Upper lobe of right lung (tissue), 1 donor: Measurements from ENCODE around the gene SPECC1L. TPM values are rescaled to one million over a fixed set of nuclear protein-coding genes. Genes with fewer than 3 reads are reported as not detected.

ENCODE experiments used
- ATAC-seq: fragments of 200-7000 bp; cut with Tn5 transposase; one replicate; pipeline ENCODE4 v1.9.1; 2020; ENCODE audit warnings: mild to moderate bottlenecking, moderate library complexity
- DNase-seq: peaks from one replicate; pipeline ENCODE4 v3.0.0-alpha.2; 2020
- H3K27ac ChIP-seq: fragments of 200-600 bp; one replicate; pipeline ENCODE4 v1.8.0; 2022
- H3K27me3 ChIP-seq: fragments of 200-600 bp; one replicate; pipeline ENCODE4 v1.8.0; 2022; ENCODE audit warnings: mild to moderate bottlenecking
- H3K36me3 ChIP-seq: fragments of 200-600 bp; one replicate; pipeline ENCODE4 v1.8.0; 2022
- H3K4me1 ChIP-seq: fragments of 200-600 bp; one replicate; pipeline ENCODE4 v1.8.0; 2022
- H3K4me3 ChIP-seq: fragments of 200-600 bp; one replicate; pipeline ENCODE4 v1.8.0; 2022; ENCODE audit warnings: mild to moderate bottlenecking
- H3K9me3 ChIP-seq: fragments of 200-600 bp; one replicate; pipeline ENCODE4 v1.8.0; 2022
- intact Hi-C: fragments of 100-400 bp; cut with DNase I; formaldehyde crosslinking; loops from one replicate; pipeline ENCODE4 v1.11.0; 2022
- total RNA-seq: library from RNA; stranded (reverse); fragmentation: NEBNext Ultra II Directional; extraction: Animal tissue kit (Norgen Biotek cat#: 25700); gene quantifications from one replicate; pipeline ENCODE4 v1.2.1, GENCODE V29; 2021
- TF ChIP-seq, protein P1 (sequence below): fragments of 200-600 bp; IDR thresholded peaks from one replicate; pipeline ENCODE4 v1.8.0; 2022; ENCODE audit warnings: antibody characterized with exemption
- donor health status: DM: no; HTN: yes; CAD: no; lungs with severe emphysema.

Gene SPECC1L
- total RNA-seq, 1 donor from 2014 or later, result 87.1 TPM

DNA sequence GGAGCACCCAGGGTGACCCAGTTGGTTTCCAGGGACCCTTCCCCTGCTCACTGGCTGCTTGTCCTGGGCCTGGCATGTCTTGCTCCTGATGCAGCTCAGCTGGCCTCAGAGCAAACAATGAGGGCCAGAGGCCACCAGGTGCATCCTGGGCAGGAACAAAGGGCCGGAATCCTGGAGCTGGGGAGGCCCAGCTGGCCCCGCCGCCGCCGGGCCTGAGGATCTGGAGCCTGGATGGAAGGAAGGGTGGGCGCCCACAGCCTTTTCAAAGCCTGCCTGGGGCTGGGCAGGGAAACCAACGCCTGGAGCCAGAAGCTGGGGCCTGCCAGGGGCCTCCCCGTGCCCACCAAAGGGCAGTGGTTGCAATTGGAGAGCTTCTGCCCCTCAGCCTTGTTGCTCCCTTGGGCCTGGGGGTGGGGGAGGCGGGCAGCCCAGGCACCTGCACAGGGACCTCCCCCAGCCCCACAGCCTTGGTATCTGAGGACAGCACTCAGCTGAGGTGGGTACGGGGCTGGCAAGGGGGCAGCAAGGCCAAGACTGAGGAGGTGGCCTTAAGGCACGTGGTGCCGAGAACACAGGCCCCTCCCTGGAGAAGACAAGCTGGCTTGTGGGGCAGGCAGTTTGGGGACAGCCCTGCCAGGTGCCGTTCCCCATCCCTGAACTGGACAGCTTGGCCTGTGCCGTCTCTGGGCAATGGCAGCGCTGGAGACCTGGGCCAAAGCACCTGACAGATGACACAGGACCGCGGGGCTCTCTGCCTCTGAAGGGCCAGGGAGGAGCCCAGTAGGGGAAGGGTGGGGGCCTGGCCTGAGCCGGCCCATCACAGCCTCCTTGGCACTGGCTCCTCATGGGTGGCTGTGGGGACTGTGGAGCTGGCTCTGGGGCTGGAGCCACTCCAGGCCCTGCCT is 149.7 kb downstream of the SPECC1L start:
- H3K27me3 ChIP-seq, result no peaks in the 10 kb centered on the region
- H3K4me3 ChIP-seq, result no peak overlapping the region
- peak; percentile 2 for ATAC-seq
- peaks cover 12% of the 10 kb centered on the region for H3K36me3 ChIP-seq
- TF ChIP-seq, protein P1, sequence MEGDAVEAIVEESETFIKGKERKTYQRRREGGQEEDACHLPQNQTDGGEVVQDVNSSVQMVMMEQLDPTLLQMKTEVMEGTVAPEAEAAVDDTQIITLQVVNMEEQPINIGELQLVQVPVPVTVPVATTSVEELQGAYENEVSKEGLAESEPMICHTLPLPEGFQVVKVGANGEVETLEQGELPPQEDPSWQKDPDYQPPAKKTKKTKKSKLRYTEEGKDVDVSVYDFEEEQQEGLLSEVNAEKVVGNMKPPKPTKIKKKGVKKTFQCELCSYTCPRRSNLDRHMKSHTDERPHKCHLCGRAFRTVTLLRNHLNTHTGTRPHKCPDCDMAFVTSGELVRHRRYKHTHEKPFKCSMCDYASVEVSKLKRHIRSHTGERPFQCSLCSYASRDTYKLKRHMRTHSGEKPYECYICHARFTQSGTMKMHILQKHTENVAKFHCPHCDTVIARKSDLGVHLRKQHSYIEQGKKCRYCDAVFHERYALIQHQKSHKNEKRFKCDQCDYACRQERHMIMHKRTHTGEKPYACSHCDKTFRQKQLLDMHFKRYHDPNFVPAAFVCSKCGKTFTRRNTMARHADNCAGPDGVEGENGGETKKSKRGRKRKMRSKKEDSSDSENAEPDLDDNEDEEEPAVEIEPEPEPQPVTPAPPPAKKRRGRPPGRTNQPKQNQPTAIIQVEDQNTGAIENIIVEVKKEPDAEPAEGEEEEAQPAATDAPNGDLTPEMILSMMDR, result no peak
- intact Hi-C loops, result loop anchor here (5.0 kb wide), 1 partner anchor 82 kb away; no protein-coding TSS in a partner anchor
- no peak for DNase-seq
- H3K9me3 ChIP-seq, result no peaks in the 10 kb centered on the region
- H3K4me1 ChIP-seq, result peaks cover 27% of the 10 kb centered on the region
- no peak overlapping the region for H3K27ac ChIP-seq

DNA sequence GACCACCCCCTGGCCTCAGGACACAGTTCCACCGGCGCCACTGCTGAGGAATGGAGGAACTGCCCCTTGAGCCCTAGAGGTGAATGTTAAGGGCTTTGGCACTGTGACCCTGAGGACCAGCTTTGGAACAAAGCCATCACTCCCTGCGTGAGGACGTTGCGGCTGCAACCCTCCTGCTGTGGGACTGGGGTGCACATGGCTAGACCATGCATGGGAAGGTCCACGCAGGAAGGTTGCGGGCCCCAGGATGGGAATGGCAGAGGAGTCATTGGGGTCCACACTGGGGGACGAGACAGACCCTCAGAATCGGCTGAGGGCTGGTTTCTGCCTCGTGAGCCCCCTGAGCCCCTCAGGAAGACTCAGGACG is 150.3 kb downstream of the SPECC1L start:
- no peaks in the 10 kb centered on the region for H3K27me3 ChIP-seq
- TF ChIP-seq, protein P1, result no peak
- no peak overlapping the region for H3K4me3 ChIP-seq
- intact Hi-C loops, result loop anchor here (5.0 kb wide), 1 partner anchor 81 kb away; no protein-coding TSS in a partner anchor
- DNase-seq (no peak), ATAC-seq (no peak)
- H3K4me1 ChIP-seq, result peaks cover 27% of the 10 kb centered on the region
- H3K27ac ChIP-seq, result no peak overlapping the region
- H3K36me3 ChIP-seq, result peaks cover 7% of the 10 kb centered on the region
- H3K9me3 ChIP-seq, result no peaks in the 10 kb centered on the region

DNA sequence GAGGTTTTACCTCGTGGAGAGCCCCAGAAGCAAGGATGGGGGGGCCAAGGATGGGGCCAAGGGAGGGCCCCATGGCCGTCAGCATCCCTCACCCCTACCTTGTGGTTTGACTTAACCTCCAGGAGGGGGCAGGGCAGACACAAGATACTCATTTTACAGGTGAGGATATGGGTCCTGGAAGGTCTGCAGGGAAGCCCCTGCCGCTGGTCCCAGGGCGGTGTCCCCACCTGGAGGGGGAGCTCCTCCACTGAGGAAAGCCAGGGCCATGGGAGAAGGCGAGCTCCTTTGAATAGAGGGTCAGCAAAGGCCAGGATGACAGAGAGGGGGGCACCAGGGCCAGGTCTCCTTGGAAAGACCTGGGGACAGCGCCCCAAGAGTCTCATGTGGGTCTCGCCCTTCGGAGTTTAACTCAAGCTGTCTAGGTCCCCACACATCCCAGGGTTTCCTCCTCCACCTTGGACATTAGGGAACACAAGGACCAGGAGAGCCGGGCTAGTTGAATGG is 150.8 kb downstream of the SPECC1L start:
- Histone ChIP-seq H3K27me3 (no peaks in the 10 kb centered on the region), H3K36me3 (peaks cover 4% of the 10 kb centered on the region), H3K9me3 (no peaks in the 10 kb centered on the region), H3K4me3 (no peak overlapping the region), H3K27ac (no peak overlapping the region), H3K4me1 (peaks cover 27% of the 10 kb centered on the region)
- TF ChIP-seq, protein P1, result no peak
- no peak for DNase-seq
- intact Hi-C loops, result loop anchor here (5.0 kb wide), 1 partner anchor 81 kb away; no protein-coding TSS in a partner anchor
- ATAC-seq, result no peak

DNA sequence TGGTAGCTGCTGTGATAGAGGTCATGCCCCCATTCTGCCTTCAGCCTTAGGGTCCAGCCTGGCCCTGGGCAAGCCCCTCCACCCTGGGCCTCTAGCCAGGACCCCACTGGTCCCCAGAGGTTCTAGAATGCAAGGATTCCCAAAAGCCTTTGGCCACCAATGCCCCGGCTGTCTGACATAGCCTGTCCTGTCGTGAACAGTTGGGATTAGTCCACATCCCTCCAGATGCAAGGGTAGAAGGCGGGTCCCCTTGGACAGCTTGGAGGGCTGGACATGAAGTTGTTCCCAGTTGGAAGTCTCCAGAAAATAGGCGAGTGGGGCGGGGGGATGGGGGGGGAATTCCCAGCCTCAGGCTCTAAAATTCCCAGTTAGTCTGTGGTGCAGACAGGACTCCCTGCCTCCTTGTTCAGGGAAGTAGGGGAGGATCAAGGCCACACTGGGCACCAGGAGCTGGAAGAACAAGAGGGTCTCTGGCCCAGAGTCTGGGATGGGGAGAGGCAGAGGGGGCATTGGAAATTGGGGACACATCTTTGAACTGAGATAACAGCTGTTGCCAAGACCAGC is 151.6 kb downstream of the SPECC1L start:
- Histone ChIP-seq H3K27me3 (no peaks in the 10 kb centered on the region), H3K4me1 (peaks cover 34% of the 10 kb centered on the region), H3K4me3 (no peak overlapping the region), H3K36me3 (no peaks in the 10 kb centered on the region), H3K9me3 (no peaks in the 10 kb centered on the region), H3K27ac (no peak overlapping the region)
- ATAC-seq (no peak), DNase-seq (no peak)
- TF ChIP-seq, protein P1, result no peak
- intact Hi-C loops, result loop anchor here (5.0 kb wide), 1 partner anchor 80 kb away; no protein-coding TSS in a partner anchor

DNA sequence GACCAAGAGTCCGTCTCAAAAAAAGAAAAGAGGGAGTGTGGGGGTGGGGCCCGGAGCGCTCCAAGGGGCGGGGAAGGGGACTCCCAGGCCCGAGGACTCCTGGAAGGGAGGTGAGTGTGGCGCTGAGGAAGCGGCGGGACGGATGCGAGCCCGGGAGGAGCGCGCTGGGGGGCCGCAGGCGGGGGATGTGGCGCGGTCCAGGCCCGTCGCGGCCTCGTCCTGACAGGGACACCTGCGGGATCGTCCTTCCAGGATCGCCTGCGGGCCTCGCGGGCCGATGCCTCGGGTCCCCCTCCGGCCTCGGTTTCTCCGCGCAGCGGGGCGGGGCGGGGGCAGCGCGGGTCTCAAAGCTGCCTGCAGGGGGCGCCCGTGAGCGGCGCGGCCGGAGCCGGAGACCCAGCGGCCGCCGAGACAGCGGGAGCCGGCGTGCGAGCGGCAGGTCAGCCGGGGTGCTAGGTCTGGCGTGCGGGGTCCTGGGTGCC is 152.9 kb downstream of the SPECC1L start:
- no peak overlapping the region for H3K27ac ChIP-seq
- DNase-seq, result peak; percentile 86
- no peaks in the 10 kb centered on the region for H3K9me3 ChIP-seq
- intact Hi-C loops, result loop anchor here (5.0 kb wide), 1 partner anchor 79 kb away; no protein-coding TSS in a partner anchor
- peak overlapping the region; percentile 68 for H3K4me3 ChIP-seq
- peak; percentile 83 for ATAC-seq
- TF ChIP-seq, protein P1, result peak; percentile 93
- no peaks in the 10 kb centered on the region for H3K27me3 ChIP-seq
- no peaks in the 10 kb centered on the region for H3K36me3 ChIP-seq
- peaks cover 34% of the 10 kb centered on the region for H3K4me1 ChIP-seq
